Measurements from ENCODE around the gene C5.

The C5 gene

GRCh38 chr9:120951960-120952618 lies 98.0 kb downstream of the C5 start:
- Mint-ChIP-seq H3K27ac (no peak overlapping the region), H3K36me3 (ENCODE audit: low read depth) (no peaks in the 10 kb centered on the region), H3K27me3 (ENCODE audit: low read depth) (peaks cover 4% of the 10 kb centered on the region), H3K4me3 (no peak overlapping the region), H3K9me3 (no peaks in the 10 kb centered on the region), H3K4me1 (ENCODE audit: low read depth) (no peaks in the 10 kb centered on the region)
- DNase-seq (ENCODE audit: low spot score) = no peak

GRCh38 chr9:120950421-120951388 lies 99.4 kb downstream of the C5 start:
- Mint-ChIP-seq H3K27me3 (ENCODE audit: low read depth) (no peaks in the 10 kb centered on the region), H3K4me1 (ENCODE audit: low read depth) (no peaks in the 10 kb centered on the region), H3K9me3 (no peaks in the 10 kb centered on the region), H3K27ac (no peak overlapping the region), H3K4me3 (no peak overlapping the region), H3K36me3 (ENCODE audit: low read depth) (no peaks in the 10 kb centered on the region)
- DNase-seq (ENCODE audit: low spot score) = no peak

GRCh38 chr9:120949290-120949689 lies 100.8 kb downstream of the C5 start:
- Mint-ChIP-seq H3K9me3 (no peaks in the 10 kb centered on the region), H3K4me1 (ENCODE audit: low read depth) (no peaks in the 10 kb centered on the region), H3K27ac (no peak overlapping the region), H3K36me3 (ENCODE audit: low read depth) (no peaks in the 10 kb centered on the region), H3K4me3 (no peak overlapping the region), H3K27me3 (ENCODE audit: low read depth) (no peaks in the 10 kb centered on the region)
- no peak for DNase-seq (ENCODE audit: low spot score)

- Mint-ChIP-seq H3K27me3 (ENCODE audit: low read depth) (no peaks in the 10 kb centered on the region), H3K36me3 (ENCODE audit: low read depth) (no peaks in the 10 kb centered on the region), H3K4me3 (no peak overlapping the region), H3K27ac (no peak overlapping the region), H3K4me1 (ENCODE audit: low read depth) (no peaks in the 10 kb centered on the region), H3K9me3 (no peaks in the 10 kb centered on the region)
- no peak for DNase-seq (ENCODE audit: low spot score)
These were observed 101.3 kb downstream of the C5 start for GRCh38 chr9:120948824-120949223.

GRCh38 chr9:120947222-120947621 lies 102.9 kb downstream of the C5 start:
- Mint-ChIP-seq H3K9me3 (no peaks in the 10 kb centered on the region), H3K36me3 (ENCODE audit: low read depth) (no peaks in the 10 kb centered on the region), H3K27me3 (ENCODE audit: low read depth) (no peaks in the 10 kb centered on the region), H3K4me1 (ENCODE audit: low read depth) (no peaks in the 10 kb centered on the region), H3K4me3 (no peak overlapping the region), H3K27ac (no peak overlapping the region)
- DNase-seq (ENCODE audit: low spot score) = no peak

GRCh38 chr9:120946259-120946658 lies 103.8 kb downstream of the C5 start:
- Mint-ChIP-seq H3K4me1 (ENCODE audit: low read depth) (no peaks in the 10 kb centered on the region), H3K27ac (no peak overlapping the region), H3K27me3 (ENCODE audit: low read depth) (no peaks in the 10 kb centered on the region), H3K9me3 (no peaks in the 10 kb centered on the region), H3K36me3 (ENCODE audit: low read depth) (no peaks in the 10 kb centered on the region), H3K4me3 (no peak overlapping the region)
- no peak for DNase-seq (ENCODE audit: low spot score)

- Mint-ChIP-seq H3K27ac (no peak overlapping the region), H3K9me3 (no peaks in the 10 kb centered on the region), H3K4me3 (no peak overlapping the region), H3K36me3 (ENCODE audit: low read depth) (no peaks in the 10 kb centered on the region), H3K27me3 (ENCODE audit: low read depth) (peaks cover 2% of the 10 kb centered on the region), H3K4me1 (ENCODE audit: low read depth) (no peaks in the 10 kb centered on the region)
- DNase-seq (ENCODE audit: low spot score) = no peak
These were observed 105.1 kb downstream of the C5 start for GRCh38 chr9:120944948-120945347.

GRCh38 chr9:120944434-120944843 lies 105.6 kb downstream of the C5 start:
- no peak for DNase-seq (ENCODE audit: low spot score)

GRCh38 chr9:120942186-120943001 lies 107.7 kb downstream of the C5 start:
- Mint-ChIP-seq H3K4me1 (ENCODE audit: low read depth) (peaks cover 2% of the 10 kb centered on the region), H3K4me3 (no peak overlapping the region), H3K27ac (no peak overlapping the region), H3K27me3 (ENCODE audit: low read depth) (peaks cover 2% of the 10 kb centered on the region), H3K36me3 (ENCODE audit: low read depth) (no peaks in the 10 kb centered on the region), H3K9me3 (no peaks in the 10 kb centered on the region)
- no peak for DNase-seq (ENCODE audit: low spot score)

More at GRCh38 chr9:120944434-120944843, 105.6 kb downstream of the C5 start:
- H3K36me3 Mint-ChIP-seq (ENCODE audit: low read depth) = no peaks in the 10 kb centered on the region
- no peaks in the 10 kb centered on the region for H3K9me3 Mint-ChIP-seq
- H3K27me3 Mint-ChIP-seq (ENCODE audit: low read depth) = peaks cover 2% of the 10 kb centered on the region
- no peak overlapping the region for H3K4me3 Mint-ChIP-seq
- H3K4me1 Mint-ChIP-seq (ENCODE audit: low read depth) = no peaks in the 10 kb centered on the region
- no peak overlapping the region for H3K27ac Mint-ChIP-seq

GRCh38 chr9:120941046-120941770 lies 108.9 kb downstream of the C5 start:
- Mint-ChIP-seq H3K27ac (no peak overlapping the region), H3K4me1 (ENCODE audit: low read depth) (peaks cover 11% of the 10 kb centered on the region), H3K4me3 (no peak overlapping the region), H3K36me3 (ENCODE audit: low read depth) (no peaks in the 10 kb centered on the region), H3K9me3 (no peaks in the 10 kb centered on the region), H3K27me3 (ENCODE audit: low read depth) (peaks cover 2% of the 10 kb centered on the region)
- no peak for DNase-seq (ENCODE audit: low spot score)

GRCh38 chr9:120940573-120940972 lies 109.5 kb downstream of the C5 start:
- peaks cover 17% of the 10 kb centered on the region for H3K4me1 Mint-ChIP-seq (ENCODE audit: low read depth)
- peaks cover 2% of the 10 kb centered on the region for H3K27me3 Mint-ChIP-seq (ENCODE audit: low read depth)
- H3K9me3 Mint-ChIP-seq = no peaks in the 10 kb centered on the region
- H3K27ac Mint-ChIP-seq = no peak overlapping the region
- no peak for DNase-seq (ENCODE audit: low spot score)
- no peak overlapping the region for H3K4me3 Mint-ChIP-seq
- H3K36me3 Mint-ChIP-seq (ENCODE audit: low read depth) = no peaks in the 10 kb centered on the region

- Mint-ChIP-seq H3K4me1 (ENCODE audit: low read depth) (peaks cover 31% of the 10 kb centered on the region), H3K27me3 (ENCODE audit: low read depth) (peaks cover 2% of the 10 kb centered on the region), H3K36me3 (ENCODE audit: low read depth) (no peaks in the 10 kb centered on the region), H3K27ac (no peak overlapping the region), H3K9me3 (no peaks in the 10 kb centered on the region), H3K4me3 (no peak overlapping the region)
- no peak for DNase-seq (ENCODE audit: low spot score)
These were observed 111.2 kb downstream of the C5 start for GRCh38 chr9:120938851-120939250.

GRCh38 chr9:120937596-120937995 lies 112.5 kb downstream of the C5 start:
- peaks cover 2% of the 10 kb centered on the region for H3K27me3 Mint-ChIP-seq (ENCODE audit: low read depth)
- no peaks in the 10 kb centered on the region for H3K9me3 Mint-ChIP-seq
- no peak overlapping the region for H3K27ac Mint-ChIP-seq
- peaks cover 40% of the 10 kb centered on the region for H3K4me1 Mint-ChIP-seq (ENCODE audit: low read depth)
- H3K36me3 Mint-ChIP-seq (ENCODE audit: low read depth) = no peaks in the 10 kb centered on the region
- DNase-seq (ENCODE audit: low spot score) = no peak
- H3K4me3 Mint-ChIP-seq = no peak overlapping the region

All from T-helper 2 cell treated with Interferon-gamma antibody and Interleukin-4, amounts not matched to agents 5 μg/mL and 100 μg/mL, for 36 hours (primary cell).